Caco-2 (cell line): Measurements from ENCODE around the gene SIL1. TPM values are rescaled to one million over a fixed set of nuclear protein-coding genes. Genes with fewer than 3 reads are reported as not detected.

ENCODE experiments used
- BruUV-seq: library from RNA; stranded (reverse); fragments of 400-500 nt; replicated peaks from 2 replicates; lab custom pipeline; 2021; lab: Mats Ljungman, UMichigan
- CTCF ChIA-PET: fragments of 300-600 bp; sonication (Branson Sonifier 250); formaldehyde crosslinking; loops from one replicate; lab custom pipeline; 2022; ENCODE audit warnings: antibody characterized with exemption; lab: Charles Lee
- POLR2A ChIA-PET: fragments of 300-600 bp; sonication (Branson Sonifier 250); formaldehyde crosslinking; loops from one replicate; lab custom pipeline; 2022; ENCODE audit warnings: antibody characterized with exemption; lab: Charles Lee
- DNase-seq, 2 experiments: peaks; one replicate each; pipeline versions ENCODE4 v3.0.0 to v3.0.0-alpha.2; 2020 to 2022
- H3K27me3 ChIP-seq: replicated peaks from 2 replicates; pipeline ENCODE4 v1.6.0; 2011; ENCODE audit warnings: low read length; ENCODE audit not compliant: control insufficient read depth, insufficient read depth
- H3K36me3 ChIP-seq: 2 replicates; pipeline ENCODE4 v1.5.1; 2011; ENCODE audit warnings: low read length; ENCODE audit not compliant: control insufficient read depth, insufficient read depth
- H3K4me1 ChIP-seq: fragments of 250-450 bp; sonication (Bioruptor Pico); 2 replicates; pipeline ENCODE4 v1.5.1; 2020; ENCODE audit warnings: mild to moderate bottlenecking
- H3K4me3 ChIP-seq: 2 replicates; pipeline ENCODE4 v1.5.1; 2011; ENCODE audit warnings: low read depth, mild to moderate bottlenecking, control low read depth, low read length
- H3K9me3 ChIP-seq: fragments of 250-450 bp; sonication (Bioruptor Pico); 2 replicates; pipeline ENCODE4 v1.5.1; 2020; ENCODE audit warnings: mild to moderate bottlenecking, moderate library complexity
- H3K27ac Mint-ChIP-seq: one replicate; pipeline ENCODE4 v1.8.0; 2022; ENCODE audit warnings: mixed read lengths; ENCODE audit not compliant: unreplicated experiment
- H3K27me3 Mint-ChIP-seq: one replicate; pipeline ENCODE4 v1.8.0; 2022; ENCODE audit warnings: mixed read lengths; ENCODE audit not compliant: insufficient read depth, unreplicated experiment
- H3K36me3 Mint-ChIP-seq: one replicate; pipeline ENCODE4 v1.8.0; 2022; ENCODE audit warnings: mild to moderate bottlenecking, mixed read lengths; ENCODE audit not compliant: insufficient read depth, unreplicated experiment
- H3K4me1 Mint-ChIP-seq: one replicate; pipeline ENCODE4 v1.8.0; 2022; ENCODE audit warnings: low read depth, mixed read lengths; ENCODE audit not compliant: unreplicated experiment
- H3K4me3 Mint-ChIP-seq: one replicate; pipeline ENCODE4 v1.8.0; 2022; ENCODE audit warnings: mild to moderate bottlenecking, moderate library complexity, mixed read lengths; ENCODE audit not compliant: unreplicated experiment
- H3K9me3 Mint-ChIP-seq: one replicate; pipeline ENCODE4 v1.8.0; 2022; ENCODE audit warnings: mixed read lengths; ENCODE audit not compliant: unreplicated experiment
- intact Hi-C: fragments of 100-400 bp; cut with micrococcal nuclease; formaldehyde crosslinking; loops from one replicate; pipeline ENCODE4 v1.10.0; 2022; ENCODE audit not compliant: unreplicated experiment
- total RNA-seq: library from RNA; stranded (reverse); gene quantifications from 2 replicates; pipeline ENCODE4 v1.2.3, GENCODE V29; 2022
- TF ChIP-seq, protein P1 (sequence below), 2 experiments: fragments of 200-600 bp in 1 of 2; IDR thresholded peaks; 1 replicate in 1 of 2; 2 replicates in 1 of 2; pipeline versions ENCODE4 v1.5.1 to v1.8.0; 2011 to 2022; ENCODE audit warnings: antibody characterized with exemption in 1 of 2, control low read depth in 1 of 2, inconsistent platforms in 1 of 2, low read depth in 1 of 2, low read length in 1 of 2, mild to moderate bottlenecking in 1 of 2, moderate library complexity in 1 of 2; ENCODE audit not compliant: insufficient read depth in 1 of 2, severe bottlenecking in 1 of 2, unreplicated experiment in 1 of 2

The SIL1 gene
- total RNA-seq, 1 experiment from 2014 or later = 29.7 TPM

DNA sequence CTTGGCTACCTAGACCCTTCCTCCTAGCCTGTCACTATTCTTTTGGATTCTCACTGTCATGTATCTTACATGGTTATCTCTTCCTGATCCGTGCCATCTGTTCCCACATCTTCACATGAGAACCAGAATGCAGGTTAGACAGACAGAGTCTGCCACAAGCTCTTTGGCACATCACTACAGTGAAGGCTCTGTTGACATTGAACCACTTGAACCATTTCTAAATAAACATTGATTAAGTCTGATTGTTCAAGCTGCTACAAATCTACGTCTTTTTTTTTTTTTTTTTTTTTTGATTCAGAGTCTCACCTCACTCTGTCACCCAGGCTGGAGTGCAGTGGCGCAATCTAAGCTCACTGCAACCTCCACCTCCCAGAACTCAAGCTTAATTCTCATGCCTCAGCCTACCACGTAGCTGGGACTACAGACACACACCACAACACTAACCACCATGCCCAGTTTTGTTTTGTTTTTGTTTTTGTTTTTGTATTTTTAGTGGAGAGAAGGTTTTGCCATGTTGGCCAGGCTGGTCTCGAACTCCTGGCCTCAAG lies 237.9 kb downstream of the SIL1 start:
- no peaks in the 10 kb centered on the region for H3K36me3 Mint-ChIP-seq
- Histone ChIP-seq H3K27me3 (no peaks in the 10 kb centered on the region), H3K4me1 (peaks cover 18% of the 10 kb centered on the region), H3K9me3 (no peaks in the 10 kb centered on the region), H3K4me3 (no peak overlapping the region), H3K36me3 (no peaks in the 10 kb centered on the region)
- peaks cover 17% of the 10 kb centered on the region for H3K4me1 Mint-ChIP-seq
- TF ChIP-seq, protein P1, sequence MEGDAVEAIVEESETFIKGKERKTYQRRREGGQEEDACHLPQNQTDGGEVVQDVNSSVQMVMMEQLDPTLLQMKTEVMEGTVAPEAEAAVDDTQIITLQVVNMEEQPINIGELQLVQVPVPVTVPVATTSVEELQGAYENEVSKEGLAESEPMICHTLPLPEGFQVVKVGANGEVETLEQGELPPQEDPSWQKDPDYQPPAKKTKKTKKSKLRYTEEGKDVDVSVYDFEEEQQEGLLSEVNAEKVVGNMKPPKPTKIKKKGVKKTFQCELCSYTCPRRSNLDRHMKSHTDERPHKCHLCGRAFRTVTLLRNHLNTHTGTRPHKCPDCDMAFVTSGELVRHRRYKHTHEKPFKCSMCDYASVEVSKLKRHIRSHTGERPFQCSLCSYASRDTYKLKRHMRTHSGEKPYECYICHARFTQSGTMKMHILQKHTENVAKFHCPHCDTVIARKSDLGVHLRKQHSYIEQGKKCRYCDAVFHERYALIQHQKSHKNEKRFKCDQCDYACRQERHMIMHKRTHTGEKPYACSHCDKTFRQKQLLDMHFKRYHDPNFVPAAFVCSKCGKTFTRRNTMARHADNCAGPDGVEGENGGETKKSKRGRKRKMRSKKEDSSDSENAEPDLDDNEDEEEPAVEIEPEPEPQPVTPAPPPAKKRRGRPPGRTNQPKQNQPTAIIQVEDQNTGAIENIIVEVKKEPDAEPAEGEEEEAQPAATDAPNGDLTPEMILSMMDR (IDR thresholded peaks at IDR 0.05; ENCODE audit: insufficient read depth in 1 of 2, low read depth in 1 of 2, low read length in 1 of 2, severe bottlenecking in 1 of 2, unreplicated experiment in 1 of 2) = no peak
- H3K4me3 Mint-ChIP-seq = no peak overlapping the region
- CTCF ChIA-PET = interaction anchor here (0.7 kb wide), 1 partner anchor 12 kb away, joined by 8 read pairs; no protein-coding TSS in a partner anchor
- H3K9me3 Mint-ChIP-seq = no peaks in the 10 kb centered on the region
- DNase-seq = no peak
- no peaks in the 10 kb centered on the region for H3K27me3 Mint-ChIP-seq
- POLR2A ChIA-PET = no interaction called here
- no TSS peak for BruUV-seq
- intact Hi-C loops = loop anchor here (10.0 kb wide), 1 partner anchor 305 kb away; no protein-coding TSS in a partner anchor
- H3K27ac Mint-ChIP-seq = no peak overlapping the region

DNA sequence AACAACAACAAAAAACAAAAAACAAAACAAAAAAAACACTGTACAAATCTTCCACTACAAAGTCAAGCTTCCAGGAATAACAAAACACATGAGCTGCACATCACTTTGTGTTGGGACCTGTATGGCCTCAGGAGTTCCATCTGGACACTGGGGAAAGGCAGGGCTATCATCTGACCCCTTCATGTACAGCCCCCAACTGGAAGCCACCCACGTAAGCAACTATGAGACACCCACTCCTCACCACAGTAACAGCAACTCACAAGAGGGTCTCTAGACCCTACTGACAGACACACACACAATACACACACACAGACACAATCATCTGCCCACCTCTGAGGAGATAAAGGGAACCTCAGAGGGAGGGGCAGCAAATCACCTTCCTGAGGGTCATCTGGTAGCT lies 241.4 kb downstream of the SIL1 start:
- H3K36me3 Mint-ChIP-seq = no peaks in the 10 kb centered on the region
- no peaks in the 10 kb centered on the region for H3K27me3 Mint-ChIP-seq
- no peaks in the 10 kb centered on the region for H3K9me3 Mint-ChIP-seq
- no peaks in the 10 kb centered on the region for H3K4me1 ChIP-seq
- H3K9me3 ChIP-seq = no peaks in the 10 kb centered on the region
- H3K27ac Mint-ChIP-seq = no peak overlapping the region
- H3K27me3 ChIP-seq = no peaks in the 10 kb centered on the region
- no peak for DNase-seq
- H3K4me3 Mint-ChIP-seq = no peak overlapping the region
- H3K4me3 ChIP-seq = no peak overlapping the region
- BruUV-seq = no TSS peak
- ChIA-PET CTCF (no interaction called here), POLR2A (no interaction called here)
- intact Hi-C loops = no loop called here
- no peaks in the 10 kb centered on the region for H3K4me1 Mint-ChIP-seq
- H3K36me3 ChIP-seq = no peaks in the 10 kb centered on the region
- TF ChIP-seq, protein P1 (IDR thresholded peaks at IDR 0.05; ENCODE audit: insufficient read depth in 1 of 2, low read depth in 1 of 2, low read length in 1 of 2, severe bottlenecking in 1 of 2, unreplicated experiment in 1 of 2) = no peak

DNA sequence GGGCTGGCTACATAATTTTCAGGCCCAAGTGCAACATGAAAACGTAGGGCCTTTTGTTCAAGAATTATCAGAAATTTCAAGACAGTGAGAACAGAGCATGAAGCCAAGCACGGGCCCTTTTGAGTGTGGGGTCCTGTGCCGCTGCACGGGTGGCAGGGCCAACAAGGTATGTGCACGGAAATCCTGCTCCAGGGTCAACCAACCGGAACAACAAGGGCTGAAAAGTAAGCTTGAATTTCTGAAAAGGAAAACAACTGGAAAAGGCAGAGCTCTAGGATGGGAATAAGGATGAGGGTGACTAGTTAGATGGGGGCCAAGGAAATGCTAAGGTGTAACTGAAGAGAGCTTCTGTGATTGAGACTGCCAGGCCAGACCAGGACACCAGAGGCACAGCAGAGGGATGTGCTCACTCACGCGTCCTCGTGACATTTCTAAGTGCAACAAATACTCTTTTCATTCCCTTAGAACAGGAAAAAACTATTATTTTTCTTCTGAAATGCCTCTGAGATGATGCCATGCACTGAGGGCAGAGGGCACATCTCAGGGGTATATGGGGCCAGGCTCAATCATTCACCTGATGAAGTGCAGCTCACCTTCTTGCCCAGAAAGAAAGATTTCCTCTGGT lies 242.4 kb downstream of the SIL1 start:
- no peak for DNase-seq
- no peaks in the 10 kb centered on the region for H3K4me1 Mint-ChIP-seq
- no peak overlapping the region for H3K27ac Mint-ChIP-seq
- H3K27me3 Mint-ChIP-seq = no peaks in the 10 kb centered on the region
- Histone ChIP-seq H3K4me1 (no peaks in the 10 kb centered on the region), H3K27me3 (no peaks in the 10 kb centered on the region), H3K9me3 (no peaks in the 10 kb centered on the region), H3K4me3 (no peak overlapping the region), H3K36me3 (no peaks in the 10 kb centered on the region)
- TF ChIP-seq, protein P1 (IDR thresholded peaks at IDR 0.05; ENCODE audit: insufficient read depth in 1 of 2, low read depth in 1 of 2, low read length in 1 of 2, severe bottlenecking in 1 of 2, unreplicated experiment in 1 of 2) = no peak
- intact Hi-C loops = no loop called here
- POLR2A ChIA-PET = no interaction called here
- CTCF ChIA-PET = interaction anchor here (0.7 to 1.1 kb wide), 2 partner anchors 306 to 362 kb away, joined by 3 to 4 read pairs; no protein-coding TSS in a partner anchor
- no peaks in the 10 kb centered on the region for H3K9me3 Mint-ChIP-seq
- no TSS peak for BruUV-seq
- no peak overlapping the region for H3K4me3 Mint-ChIP-seq
- H3K36me3 Mint-ChIP-seq = no peaks in the 10 kb centered on the region
